Osteocyte (in vitro differentiated cells): ENCODE results near the gene TMEM120B. TPM values are rescaled to one million over a fixed set of nuclear protein-coding genes. Genes with fewer than 3 reads are reported as not detected.
"Not testable (repeated sequence)": the region's sequence is repeated elsewhere in the genome, so short reads cannot be mapped to it uniquely, and the experiment has no call there.

Experiments
- DNase-seq: peaks from one replicate; pipeline ENCODE4 v3.0.0; 2021; ENCODE audit warnings: mixed read lengths; ENCODE audit not compliant: unreplicated experiment; ENCODE audit errors: extremely low spot score
- H3K27ac Mint-ChIP-seq: one replicate; pipeline ENCODE4 v1.8.0; 2021; ENCODE audit warnings: mild to moderate bottlenecking, mixed read lengths; ENCODE audit not compliant: unreplicated experiment
- H3K27me3 Mint-ChIP-seq: one replicate; pipeline ENCODE4 v1.8.0; 2021; ENCODE audit warnings: mixed read lengths; ENCODE audit not compliant: unreplicated experiment
- H3K36me3 Mint-ChIP-seq: one replicate; pipeline ENCODE4 v1.8.0; 2021; ENCODE audit warnings: mixed read lengths; ENCODE audit not compliant: unreplicated experiment
- H3K4me1 Mint-ChIP-seq: one replicate; pipeline ENCODE4 v1.8.0; 2021; ENCODE audit warnings: mixed read lengths; ENCODE audit not compliant: unreplicated experiment
- H3K4me3 Mint-ChIP-seq: one replicate; pipeline ENCODE4 v1.8.0; 2021; ENCODE audit warnings: mild to moderate bottlenecking, moderate library complexity, mixed read lengths; ENCODE audit not compliant: unreplicated experiment
- H3K9me3 Mint-ChIP-seq: one replicate; pipeline ENCODE4 v1.8.0; 2021; ENCODE audit warnings: mixed read lengths; ENCODE audit not compliant: unreplicated experiment
- CTCF ChIP-seq: fragments of 200-600 bp; sonication (generic); IDR thresholded peaks from 2 replicates; pipeline ENCODE4 v1.5.0; 2021; ENCODE audit warnings: antibody characterized with exemption, mild to moderate bottlenecking, moderate library complexity
- total RNA-seq: library from RNA; stranded (reverse); gene quantifications from 2 replicates; pipeline ENCODE4 v1.2.1, GENCODE V29; 2021

The TMEM120B gene
- total RNA-seq, 1 donor from 2014 or later, result 13.2 TPM

DNA sequence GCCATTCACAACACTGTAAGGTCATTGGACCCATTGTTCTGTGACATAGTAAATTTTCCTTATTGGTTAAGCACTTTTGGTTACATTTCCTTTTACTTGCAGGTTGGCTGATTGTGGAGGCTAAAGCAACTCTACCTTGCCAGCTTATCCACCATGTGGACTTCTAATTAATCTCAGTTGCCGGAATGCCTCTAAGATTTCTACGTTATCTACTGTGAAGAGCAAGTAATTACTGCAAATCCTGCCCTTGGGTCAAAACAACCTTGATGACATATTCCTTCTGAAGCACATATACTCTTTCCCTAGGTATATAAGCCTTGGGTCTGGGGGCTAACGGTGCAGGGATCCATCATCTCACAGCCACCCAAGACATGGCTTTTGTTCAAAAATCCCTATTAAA, 23.6 kb upstream of the TMEM120B start:
- H3K4me1 Mint-ChIP-seq, result peaks cover 10% of the 10 kb centered on the region
- no peaks in the 10 kb centered on the region for H3K36me3 Mint-ChIP-seq
- no peak overlapping the region for H3K27ac Mint-ChIP-seq
- DNase-seq, result no peak
- TF ChIP-seq CTCF, result no peak
- H3K9me3 Mint-ChIP-seq, result no peaks in the 10 kb centered on the region
- H3K4me3 Mint-ChIP-seq, result no peak overlapping the region
- H3K27me3 Mint-ChIP-seq, result no peaks in the 10 kb centered on the region

GRCh38 chr12:121689430-121689829, 23.1 kb upstream of the TMEM120B start:
- TF ChIP-seq CTCF, result no peak
- H3K4me1 Mint-ChIP-seq, result peaks cover 10% of the 10 kb centered on the region
- no peak overlapping the region for H3K27ac Mint-ChIP-seq

GRCh38 chr12:121692744-121693143, 19.8 kb upstream of the TMEM120B start:
- H3K36me3 Mint-ChIP-seq, H3K4me1 Mint-ChIP-seq, H3K4me3 Mint-ChIP-seq: not testable (repeated sequence)

More at GRCh38 chr12:121689430-121689829, 23.1 kb upstream of the TMEM120B start:
- no peaks in the 10 kb centered on the region for H3K9me3 Mint-ChIP-seq
- H3K4me3 Mint-ChIP-seq, result no peak overlapping the region
- DNase-seq, result no peak
- H3K36me3 Mint-ChIP-seq, result no peaks in the 10 kb centered on the region
- no peaks in the 10 kb centered on the region for H3K27me3 Mint-ChIP-seq

GRCh38 chr12:121693155-121693687, 19.3 kb upstream of the TMEM120B start:
- Mint-ChIP-seq H3K4me3 (no peak overlapping the region), H3K27ac (no peak overlapping the region), H3K9me3 (no peaks in the 10 kb centered on the region), H3K4me1 (peaks cover 7% of the 10 kb centered on the region), H3K27me3 (no peaks in the 10 kb centered on the region), H3K36me3 (no peaks in the 10 kb centered on the region)
- TF ChIP-seq CTCF, result no peak
- no peak for DNase-seq

More at GRCh38 chr12:121692744-121693143, 19.8 kb upstream of the TMEM120B start:
- DNase-seq, H3K9me3 Mint-ChIP-seq, H3K27ac Mint-ChIP-seq, H3K27me3 Mint-ChIP-seq: not testable (repeated sequence)

GRCh38 chr12:121697093-121697698, 15.4 kb upstream of the TMEM120B start:
- no peak overlapping the region for H3K4me3 Mint-ChIP-seq
- no peak for DNase-seq
- no peaks in the 10 kb centered on the region for H3K36me3 Mint-ChIP-seq
- H3K27ac Mint-ChIP-seq, result no peak overlapping the region
- peaks cover 8% of the 10 kb centered on the region for H3K27me3 Mint-ChIP-seq
- no peaks in the 10 kb centered on the region for H3K9me3 Mint-ChIP-seq
- H3K4me1 Mint-ChIP-seq, result no peaks in the 10 kb centered on the region
- peak; percentile 67 for TF ChIP-seq CTCF

DNA sequence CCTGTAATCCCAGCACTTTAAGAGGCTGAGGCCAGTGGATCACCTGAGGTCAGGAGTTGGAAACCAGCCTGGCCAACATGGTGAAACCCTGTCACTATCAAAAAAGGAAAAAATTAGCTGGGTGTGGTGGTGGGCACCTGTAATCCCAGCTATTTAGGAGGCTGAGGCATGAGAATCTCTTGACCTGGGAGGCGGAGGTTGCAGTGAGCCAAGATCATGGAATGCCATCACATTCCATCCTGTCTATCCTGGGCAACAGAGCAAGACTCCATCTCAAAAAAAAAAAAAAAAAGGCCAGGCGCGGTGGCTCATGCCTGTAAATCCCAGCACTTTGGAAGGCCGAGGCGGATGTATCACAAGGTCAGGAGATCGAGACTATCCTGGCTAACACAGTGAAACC, 14.7 kb upstream of the TMEM120B start:
- H3K4me3 Mint-ChIP-seq, H3K27ac Mint-ChIP-seq, DNase-seq, H3K4me1 Mint-ChIP-seq, H3K36me3 Mint-ChIP-seq, H3K27me3 Mint-ChIP-seq, H3K9me3 Mint-ChIP-seq: not testable (repeated sequence)
